ENCODE measurements around the gene INPP5J. TPM values are rescaled to one million over a fixed set of nuclear protein-coding genes. Genes with fewer than 3 reads are reported as not detected.

INPP5J gene
- polyA plus RNA-seq, 1 donor (not counting 4 experiments of a cell fraction or from before 2014, with no cell fraction given): 0.22 TPM

GRCh38 chr22:31079095-31079642 is 43.6 kb upstream of the INPP5J start:
- dilution Hi-C loops (cut with MboI; ENCODE audit: extremely low pct_ligation_motif_present, low sequenced_read_pairs): no loop called here
- Histone ChIP-seq H3K27ac (ENCODE audit: control insufficient read depth, insufficient read depth, low read length) (no peak overlapping the region), H3K9ac (ENCODE audit: control insufficient read depth, extremely low read depth, insufficient read depth, low read length) (no peak overlapping the region), H3K9me1 (ENCODE audit: control insufficient read depth, extremely low read depth, insufficient read depth, low read length) (peaks cover 2% of the 10 kb centered on the region), H2AFZ (ENCODE audit: control insufficient read depth, low read length) (no peak overlapping the region), H3K27me3 (ENCODE audit: control insufficient read depth, extremely low read depth, insufficient read depth, low read length) (no peaks in the 10 kb centered on the region), H3K9me3 (ENCODE audit: control insufficient read depth, low read depth, low read length) (no peaks in the 10 kb centered on the region), H3K36me3 (ENCODE audit: control insufficient read depth in 2 of 2, extremely low read depth in 1 of 2, insufficient read depth in 2 of 2, low read length in 2 of 2) (peaks cover 7 to 20% of the 10 kb centered on the region in 2 experiments), H4K20me1 (ENCODE audit: control insufficient read depth, extremely low read depth, insufficient read depth, low read length) (peaks cover 8% of the 10 kb centered on the region), H3K4me1 (ENCODE audit: control insufficient read depth, extremely low read depth, insufficient read depth, low read length) (peaks cover 36% of the 10 kb centered on the region), H3K4me3 (ENCODE audit: control insufficient read depth in 2 of 3, extremely low read depth in 1 of 3, insufficient read depth in 2 of 3, low read depth in 1 of 3, low read length in 3 of 3) (no peak overlapping the region), H3K4me2 (ENCODE audit: control insufficient read depth, extremely low read depth, insufficient read depth, low read depth, low read length) (no peak overlapping the region), H3K79me2 (ENCODE audit: control insufficient read depth, insufficient read depth, low read length) (peaks cover 29% of the 10 kb centered on the region)
- FAIRE-seq (no peak), DNase-seq (ENCODE audit: low read depth, low spot score) (no peak)
- no peak for TF ChIP-seq CTCF (optimal IDR thresholded peaks at IDR 0.05 in 1 of 3, IDR thresholded peaks at IDR 0.05 in 1 of 3, conservative IDR thresholded peaks at IDR 0.05 in 1 of 3; ENCODE audit: extremely low read depth in 1 of 3, insufficient read depth in 2 of 3, low read length in 3 of 3)
- no peak for TF ChIP-seq EZH2 (IDR thresholded peaks at IDR 0.05; ENCODE audit: low read length)

- peaks cover 8% of the 10 kb centered on the region for H4K20me1 ChIP-seq (ENCODE audit: control insufficient read depth, extremely low read depth, insufficient read depth, low read length)
- FAIRE-seq: no peak
- H3K27ac ChIP-seq (ENCODE audit: control insufficient read depth, insufficient read depth, low read length): peak overlapping the region; percentile 92
- H3K4me1 ChIP-seq (ENCODE audit: control insufficient read depth, extremely low read depth, insufficient read depth, low read length): peaks cover 42% of the 10 kb centered on the region
- TF ChIP-seq CTCF (optimal IDR thresholded peaks at IDR 0.05 in 1 of 3, IDR thresholded peaks at IDR 0.05 in 1 of 3, conservative IDR thresholded peaks at IDR 0.05 in 1 of 3; ENCODE audit: extremely low read depth in 1 of 3, insufficient read depth in 2 of 3, low read length in 3 of 3) (no peak), EZH2 (IDR thresholded peaks at IDR 0.05; ENCODE audit: low read length) (no peak)
- peak overlapping the region; percentile 86 for H2AFZ ChIP-seq (ENCODE audit: control insufficient read depth, low read length)
- peaks cover 7 to 24% of the 10 kb centered on the region in 2 experiments for H3K36me3 ChIP-seq (ENCODE audit: control insufficient read depth in 2 of 2, extremely low read depth in 1 of 2, insufficient read depth in 2 of 2, low read length in 2 of 2)
- peak overlapping the region; percentile 90 for H3K4me2 ChIP-seq (ENCODE audit: control insufficient read depth, extremely low read depth, insufficient read depth, low read depth, low read length)
- dilution Hi-C loops (cut with MboI; ENCODE audit: extremely low pct_ligation_motif_present, low sequenced_read_pairs): no loop called here
- peaks cover 39% of the 10 kb centered on the region for H3K79me2 ChIP-seq (ENCODE audit: control insufficient read depth, insufficient read depth, low read length)
- H3K9me1 ChIP-seq (ENCODE audit: control insufficient read depth, extremely low read depth, insufficient read depth, low read length): peaks cover 2% of the 10 kb centered on the region
- peak overlapping the region; percentile 91 for H3K9ac ChIP-seq (ENCODE audit: control insufficient read depth, extremely low read depth, insufficient read depth, low read length)
- peak overlapping the region; percentile 85 to 87 (median 86) for H3K4me3 ChIP-seq (ENCODE audit: control insufficient read depth in 2 of 3, extremely low read depth in 1 of 3, insufficient read depth in 2 of 3, low read depth in 1 of 3, low read length in 3 of 3)
- no peaks in the 10 kb centered on the region for H3K9me3 ChIP-seq (ENCODE audit: control insufficient read depth, low read depth, low read length)
- H3K27me3 ChIP-seq (ENCODE audit: control insufficient read depth, extremely low read depth, insufficient read depth, low read length): no peaks in the 10 kb centered on the region
- no peak for DNase-seq (ENCODE audit: low read depth, low spot score)
Observed at GRCh38 chr22:31080164-31080847, 42.5 kb upstream of the INPP5J start.

Data from keratinocyte (primary cell).